Renal cortex interstitium (tissue), 11 donors: ENCODE results near the gene PDE4DIP. TPM values are rescaled to one million over a fixed set of nuclear protein-coding genes. Genes with fewer than 3 reads are reported as not detected.
"Not testable (repeated sequence)": the region's sequence is repeated elsewhere in the genome, so short reads cannot be mapped to it uniquely, and the experiment has no call there.

Source experiments
- DNase-seq, 11 donors: peaks; one replicate each; pipeline ENCODE4 v3.0.0-alpha.2; 2013; ENCODE audit warnings: low read depth in 9 of 11, low spot score in 4 of 11; ENCODE audit errors: extremely low read depth in 1 of 11
- polyA plus RNA-seq, 3 donors: library from polyadenylated mRNA; unstranded; fragments of 120-200 nt; gene quantifications; one replicate each; pipeline ENCODE4 v1.2.1, GENCODE V29; 2013; ENCODE audit not compliant: insufficient read length in 3 of 3

The PDE4DIP gene
- polyA plus RNA-seq, 3 donors = 112 to 144 (median 123) TPM

GRCh38 chr1:149002664-149003063 lies 158.4 kb downstream of the PDE4DIP start:
- DNase-seq = not testable (repeated sequence)

GRCh38 chr1:149008326-149008725 lies 164.1 kb downstream of the PDE4DIP start:
- not testable (repeated sequence) for DNase-seq

- not testable (repeated sequence) for DNase-seq
Measured at GRCh38 chr1:149008769-149009168, 164.5 kb downstream of the PDE4DIP start.

GRCh38 chr1:149009761-149010160 lies 165.5 kb downstream of the PDE4DIP start:
- not testable (repeated sequence) for DNase-seq

GRCh38 chr1:149012599-149012998 lies 168.4 kb downstream of the PDE4DIP start:
- DNase-seq = not testable (repeated sequence)

DNA sequence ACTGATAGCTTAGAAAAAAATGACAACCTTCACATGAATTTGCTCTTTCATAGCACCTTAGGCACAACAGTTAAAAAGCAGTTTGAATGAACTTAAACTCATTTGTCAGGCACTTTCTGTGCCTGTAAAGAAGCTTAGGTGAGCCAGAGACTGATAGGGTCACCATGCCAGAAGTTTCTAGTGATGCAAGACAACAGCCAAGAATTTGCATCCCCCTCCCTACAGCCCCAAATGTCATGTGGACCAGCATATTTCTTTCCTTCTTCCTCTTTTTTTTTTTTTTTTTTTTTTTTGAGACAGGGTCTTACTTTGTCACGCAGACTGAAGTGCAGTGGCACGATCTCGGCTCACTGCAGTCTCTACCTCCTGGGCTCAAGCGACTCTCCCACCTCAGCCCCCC lies 169.3 kb downstream of the PDE4DIP start:
- not testable (repeated sequence) for DNase-seq

GRCh38 chr1:149015522-149015921 lies 171.3 kb downstream of the PDE4DIP start:
- DNase-seq = not testable (repeated sequence)

DNA sequence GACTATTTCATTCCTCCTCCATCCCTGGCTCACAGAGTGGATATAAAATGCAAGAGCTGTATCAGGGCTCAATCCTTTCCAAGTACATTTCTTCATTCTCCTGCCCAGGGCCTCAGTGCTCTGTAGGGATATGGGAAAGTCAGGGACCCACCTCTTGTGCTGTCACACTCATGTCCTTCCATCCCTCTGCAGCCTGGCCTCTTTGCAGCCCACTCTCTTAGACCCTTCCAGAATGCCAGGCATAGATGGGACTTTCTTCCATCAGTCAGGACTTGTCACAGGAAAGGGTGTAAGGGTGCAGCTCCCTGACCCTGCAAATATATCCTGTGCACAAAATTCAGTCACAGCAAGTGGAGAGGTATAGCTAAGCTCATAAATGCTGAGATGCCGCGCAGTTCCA lies 172.4 kb downstream of the PDE4DIP start:
- DNase-seq = not testable (repeated sequence)

GRCh38 chr1:149018577-149018976 lies 174.3 kb downstream of the PDE4DIP start:
- DNase-seq = not testable (repeated sequence)

DNA sequence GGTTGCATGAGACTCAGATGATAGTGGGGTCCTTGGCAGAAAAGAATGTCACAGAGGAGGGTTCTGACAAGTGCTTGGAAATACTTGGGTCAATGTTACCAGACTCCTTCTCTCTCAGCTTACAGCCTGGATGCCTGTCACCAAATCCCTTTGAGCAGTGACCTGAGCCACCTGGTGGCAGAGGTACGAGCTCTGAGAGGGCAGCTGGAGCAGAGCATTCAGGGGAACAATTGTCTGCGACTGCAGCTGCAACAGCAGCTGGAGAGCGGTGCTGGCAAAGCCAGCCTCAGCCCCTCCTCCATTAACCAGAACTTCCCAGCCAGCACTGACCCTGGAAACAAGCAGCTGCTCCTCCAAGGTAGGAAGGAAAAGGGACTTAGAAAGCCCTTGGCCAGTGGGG lies 180.1 kb downstream of the PDE4DIP start:
- DNase-seq = not testable (repeated sequence)

DNA sequence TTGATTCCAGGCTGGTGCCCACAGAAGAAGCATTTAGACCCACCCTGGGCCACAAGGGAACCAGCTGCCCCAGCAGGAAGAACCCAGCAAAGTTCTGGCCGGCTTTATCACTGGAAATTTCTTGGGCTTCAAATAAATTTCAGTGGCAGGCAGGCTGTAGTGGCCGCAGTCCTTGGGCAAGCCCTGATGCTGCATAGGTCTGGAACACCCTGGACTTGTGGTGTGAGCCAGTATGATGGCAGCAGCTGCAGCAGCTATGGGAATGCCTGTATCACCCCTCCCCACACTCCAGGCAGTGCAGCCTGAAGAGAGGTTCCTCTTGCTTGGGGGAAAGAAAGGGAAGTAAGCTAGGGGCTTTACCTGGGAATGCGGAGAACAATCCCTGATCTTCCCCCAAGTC lies 189.7 kb downstream of the PDE4DIP start:
- not testable (repeated sequence) for DNase-seq

- DNase-seq = not testable (repeated sequence)
Measured at GRCh38 chr1:149043056-149043455, 198.8 kb downstream of the PDE4DIP start.

DNA sequence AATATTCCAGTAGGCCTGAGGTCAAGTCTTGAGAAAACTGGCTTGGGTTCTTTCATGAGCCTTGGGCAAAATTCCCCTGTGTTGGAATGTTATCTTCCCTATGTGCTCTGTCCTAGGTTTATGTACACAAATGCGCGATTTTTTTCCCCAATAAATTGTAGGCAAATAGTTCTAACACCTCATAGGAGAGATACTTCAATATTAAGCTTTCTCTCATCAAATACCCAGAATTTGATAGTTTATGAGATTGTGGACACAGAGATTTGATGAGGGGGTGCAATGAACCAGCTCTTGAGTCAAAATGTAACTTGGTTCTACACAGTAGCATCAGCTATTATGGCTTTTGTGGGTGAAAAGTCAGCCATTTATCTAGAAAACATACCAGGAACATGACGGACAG lies 220.4 kb downstream of the PDE4DIP start:
- DNase-seq = not testable (repeated sequence)

- DNase-seq = not testable (repeated sequence)
Measured at GRCh38 chr1:149075505-149076127, 231.4 kb downstream of the PDE4DIP start.

Other genes starting within 250 kb of the PDE4DIP start
- 10 to 100 TPM; 36.2 to 41.7 (median 36.4) TPM for gene NBPF14, start 248.4 kb upstream of the PDE4DIP start, polyA plus RNA-seq
- gene NUDT4B, start 95.7 kb upstream of the PDE4DIP start, polyA plus RNA-seq = 1 to 10 TPM in 2 of 3 donors, under 1 TPM in 1; 0.82 to 4.2 (median 2.8) TPM